Mesothelial cell of epicardium (in vitro differentiated cells): ENCODE data around the gene AKNA. TPM values are rescaled to one million over a fixed set of nuclear protein-coding genes. Genes with fewer than 3 reads are reported as not detected.

Experiments
- DNase-seq, 2 experiments: peaks; one replicate each; pipeline ENCODE4 v3.0.0; 2021; ENCODE audit warnings: low spot score in 2 of 2; ENCODE audit not compliant: unreplicated experiment in 2 of 2
- H3K27ac Mint-ChIP-seq: 2 replicates; pipeline ENCODE4 v1.8.0; 2021; ENCODE audit warnings: mixed read lengths
- H3K27me3 Mint-ChIP-seq: 2 replicates; pipeline ENCODE4 v1.8.0; 2021; ENCODE audit warnings: low read depth, mixed read lengths
- H3K36me3 Mint-ChIP-seq: 2 replicates; pipeline ENCODE4 v1.8.0; 2021; ENCODE audit warnings: mixed read lengths
- H3K4me1 Mint-ChIP-seq: 2 replicates; pipeline ENCODE4 v1.8.0; 2021; ENCODE audit warnings: mixed read lengths
- H3K4me3 Mint-ChIP-seq: 2 replicates; pipeline ENCODE4 v1.8.0; 2021; ENCODE audit warnings: mild to moderate bottlenecking, moderate library complexity, mixed read lengths
- H3K9me3 Mint-ChIP-seq: 2 replicates; pipeline ENCODE4 v1.8.0; 2021; ENCODE audit warnings: mixed read lengths
- CTCF ChIP-seq: fragments of 200-600 bp; sonication (generic); IDR thresholded peaks from one replicate; pipeline ENCODE4 v1.5.0; 2021; ENCODE audit warnings: antibody characterized with exemption; ENCODE audit not compliant: unreplicated experiment
- total RNA-seq: library from RNA; stranded (reverse); gene quantifications from 3 replicates; pipeline ENCODE4 v1.2.1, GENCODE V29; 2021

AKNA gene
- total RNA-seq, 1 donor from 2014 or later, result 23.1 TPM

- no peaks in the 10 kb centered on the region for H3K27me3 Mint-ChIP-seq
- no peaks in the 10 kb centered on the region for H3K4me1 Mint-ChIP-seq
- no peak overlapping the region for H3K4me3 Mint-ChIP-seq
- TF ChIP-seq CTCF, result no peak
- no peak overlapping the region for H3K27ac Mint-ChIP-seq
- peaks cover 16% of the 10 kb centered on the region for H3K36me3 Mint-ChIP-seq
- no peaks in the 10 kb centered on the region for H3K9me3 Mint-ChIP-seq
- DNase-seq, result no peak
Observed at GRCh38 chr9:114373960-114374730, 13.6 kb downstream of the AKNA start.

GRCh38 chr9:114372921-114373448 lies 14.8 kb downstream of the AKNA start:
- no peaks in the 10 kb centered on the region for H3K27me3 Mint-ChIP-seq
- no peak for DNase-seq
- no peaks in the 10 kb centered on the region for H3K9me3 Mint-ChIP-seq
- H3K4me1 Mint-ChIP-seq, result no peaks in the 10 kb centered on the region
- peaks cover 12% of the 10 kb centered on the region for H3K36me3 Mint-ChIP-seq
- H3K4me3 Mint-ChIP-seq, result no peak overlapping the region
- no peak for TF ChIP-seq CTCF
- H3K27ac Mint-ChIP-seq, result no peak overlapping the region

GRCh38 chr9:114371973-114372917 lies 15.5 kb downstream of the AKNA start:
- no peak for TF ChIP-seq CTCF
- Mint-ChIP-seq H3K4me1 (no peaks in the 10 kb centered on the region), H3K36me3 (peaks cover 6% of the 10 kb centered on the region), H3K9me3 (no peaks in the 10 kb centered on the region), H3K27ac (no peak overlapping the region), H3K27me3 (no peaks in the 10 kb centered on the region), H3K4me3 (no peak overlapping the region)
- no peak for DNase-seq

GRCh38 chr9:114371343-114371944 lies 16.3 kb downstream of the AKNA start:
- Mint-ChIP-seq H3K27ac (no peak overlapping the region), H3K27me3 (no peaks in the 10 kb centered on the region), H3K9me3 (no peaks in the 10 kb centered on the region), H3K36me3 (peaks cover 1% of the 10 kb centered on the region), H3K4me1 (peaks cover 2% of the 10 kb centered on the region), H3K4me3 (no peak overlapping the region)
- no peak for DNase-seq
- TF ChIP-seq CTCF, result no peak

- H3K27me3 Mint-ChIP-seq, result no peaks in the 10 kb centered on the region
- TF ChIP-seq CTCF, result no peak
- H3K4me1 Mint-ChIP-seq, result peaks cover 4% of the 10 kb centered on the region
- H3K27ac Mint-ChIP-seq, result no peak overlapping the region
- H3K9me3 Mint-ChIP-seq, result no peaks in the 10 kb centered on the region
- DNase-seq, result no peak
- H3K36me3 Mint-ChIP-seq, result peaks cover 4% of the 10 kb centered on the region
- H3K4me3 Mint-ChIP-seq, result no peak overlapping the region
Observed at GRCh38 chr9:114370968-114371320, 16.8 kb downstream of the AKNA start.
